Left lung (tissue), 10 donors: ENCODE measurements around the gene VSIR. TPM values are rescaled to one million over a fixed set of nuclear protein-coding genes. Genes with fewer than 3 reads are reported as not detected.
A peak's percentile ranks its signal among the peaks of the same experiment; 100 is the strongest.

Source experiments
- ATAC-seq: fragments of 200-7000 bp; cut with Tn5 transposase; one replicate; pipeline ENCODE4 v1.9.1; 2020; ENCODE audit warnings: moderate library complexity
- DNase-seq, 4 donors: peaks; one replicate each; pipeline ENCODE4 v3.0.0-alpha.2; 2013 to 2020
- H3K27ac ChIP-seq, 2 donors: fragments of 200-600 bp; sonication (generic) in 1 of 2; one replicate each; pipeline versions ENCODE4 v1.5.0 to v1.8.0; 2020 to 2021
- H3K27me3 ChIP-seq, 2 donors: fragments of 200-600 bp; sonication (generic) in 1 of 2; one replicate each; pipeline versions ENCODE4 v1.5.0 to v1.8.0; 2020 to 2021
- H3K36me3 ChIP-seq, 2 donors: fragments of 200-600 bp; sonication (generic) in 1 of 2; one replicate each; pipeline versions ENCODE4 v1.5.0 to v1.8.0; 2020 to 2021
- H3K4me1 ChIP-seq, 2 donors: fragments of 200-600 bp; one replicate each; pipeline ENCODE4 v1.8.0; 2021
- H3K4me3 ChIP-seq, 2 donors: fragments of 200-600 bp; sonication (generic) in 1 of 2; one replicate each; pipeline versions ENCODE4 v1.5.0 to v1.8.0; 2020 to 2021; ENCODE audit warnings: mild to moderate bottlenecking in 1 of 2
- H3K9me3 ChIP-seq, 2 donors: fragments of 200-600 bp; sonication (generic) in 1 of 2; one replicate each; pipeline versions ENCODE4 v1.5.0 to v1.8.0; 2020 to 2021
- intact Hi-C, 2 donors: fragments of 100-400 bp; cut with DNase I; formaldehyde crosslinking; loops; one replicate each; pipeline versions ENCODE4 v1.11.2 to v1.14.2; 2022
- polyA plus RNA-seq, 6 donors: library from polyadenylated mRNA; unstranded; fragments of 120-200 nt; gene quantifications; one replicate each; pipeline ENCODE4 v1.2.1, GENCODE V29; 2013; ENCODE audit not compliant: insufficient read length in 6 of 6
- total RNA-seq, 2 donors: library from RNA; stranded (reverse); fragmentation: NEBNext Ultra II Directional; extraction: Animal tissue kit (Norgen Biotek cat#: 25700); gene quantifications; one replicate each; pipeline ENCODE4 v1.2.1, GENCODE V29; 2021
- TF ChIP-seq, protein P1 (sequence below), 2 donors: fragments of 200-600 bp; sonication (generic) in 1 of 2; IDR thresholded peaks; one replicate each; pipeline versions ENCODE4 v1.5.0 to v1.8.0; 2021; ENCODE audit warnings: antibody characterized with exemption in 2 of 2
- donor health status: DM: no; HTN: yes; CAD: no.
- donor health status: DM: no; HTN: no; CAD: no.

VSIR gene
- total and polyA plus RNA-seq, 8 donors = 29.9 to 133 (median 37.2) TPM

GRCh38 chr10:71744897-71745663 is 28.2 kb downstream of the VSIR start:
- Histone ChIP-seq H3K36me3 (peaks cover 0 to 6% of the 10 kb centered on the region in 2 donors), H3K27ac (peak overlapping the region in 1 of 2 donors; percentile 94), H3K27me3 (no peaks in the 10 kb centered on the region), H3K9me3 (peaks cover 0 to 8% of the 10 kb centered on the region in 2 donors), H3K4me1 (peaks cover 39 to 95% of the 10 kb centered on the region in 2 donors), H3K4me3 (no peak overlapping the region)
- DNase-seq (no peak), ATAC-seq (no peak)
- TF ChIP-seq, protein P1, sequence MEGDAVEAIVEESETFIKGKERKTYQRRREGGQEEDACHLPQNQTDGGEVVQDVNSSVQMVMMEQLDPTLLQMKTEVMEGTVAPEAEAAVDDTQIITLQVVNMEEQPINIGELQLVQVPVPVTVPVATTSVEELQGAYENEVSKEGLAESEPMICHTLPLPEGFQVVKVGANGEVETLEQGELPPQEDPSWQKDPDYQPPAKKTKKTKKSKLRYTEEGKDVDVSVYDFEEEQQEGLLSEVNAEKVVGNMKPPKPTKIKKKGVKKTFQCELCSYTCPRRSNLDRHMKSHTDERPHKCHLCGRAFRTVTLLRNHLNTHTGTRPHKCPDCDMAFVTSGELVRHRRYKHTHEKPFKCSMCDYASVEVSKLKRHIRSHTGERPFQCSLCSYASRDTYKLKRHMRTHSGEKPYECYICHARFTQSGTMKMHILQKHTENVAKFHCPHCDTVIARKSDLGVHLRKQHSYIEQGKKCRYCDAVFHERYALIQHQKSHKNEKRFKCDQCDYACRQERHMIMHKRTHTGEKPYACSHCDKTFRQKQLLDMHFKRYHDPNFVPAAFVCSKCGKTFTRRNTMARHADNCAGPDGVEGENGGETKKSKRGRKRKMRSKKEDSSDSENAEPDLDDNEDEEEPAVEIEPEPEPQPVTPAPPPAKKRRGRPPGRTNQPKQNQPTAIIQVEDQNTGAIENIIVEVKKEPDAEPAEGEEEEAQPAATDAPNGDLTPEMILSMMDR (IDR thresholded peaks at IDR 0.05) = no peak
- intact Hi-C loops = no loop called here

DNA sequence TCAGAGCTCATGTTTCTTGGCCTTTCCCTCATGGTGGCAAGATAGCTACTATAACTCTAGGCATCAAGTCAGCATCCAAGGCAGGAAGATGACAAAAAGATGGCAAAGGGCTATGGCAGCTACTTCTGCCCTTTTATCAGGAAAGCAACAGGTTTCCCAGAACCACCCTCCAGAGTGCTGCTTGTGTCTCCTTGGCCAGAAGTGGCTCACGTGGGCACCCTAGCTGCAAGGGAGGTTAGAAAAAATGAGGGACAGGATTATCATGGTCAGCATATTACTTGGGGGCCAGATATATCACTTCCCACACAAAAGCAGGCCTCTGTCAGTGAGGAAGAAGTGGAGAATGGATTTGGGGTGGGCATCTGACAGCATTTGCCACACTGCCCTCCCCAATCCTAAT is 29.5 kb downstream of the VSIR start:
- ATAC-seq = no peak

GRCh38 chr10:71743089-71743838 is 30.1 kb downstream of the VSIR start:
- H3K36me3 ChIP-seq = no peaks in the 10 kb centered on the region
- H3K4me1 ChIP-seq = peaks cover 26 to 95% of the 10 kb centered on the region in 2 donors
- intact Hi-C loops = no loop called here
- H3K9me3 ChIP-seq = peaks cover 0 to 8% of the 10 kb centered on the region in 2 donors
- peak overlapping the region in 1 of 2 donors; percentile 60 for H3K27ac ChIP-seq
- no peak for DNase-seq
- ATAC-seq = no peak
- no peak overlapping the region for H3K4me3 ChIP-seq
- TF ChIP-seq, protein P1 (IDR thresholded peaks at IDR 0.05) = no peak
- no peaks in the 10 kb centered on the region for H3K27me3 ChIP-seq

More for the DNA sequence above, 29.5 kb downstream of the VSIR start:
- Histone ChIP-seq H3K27me3 (no peaks in the 10 kb centered on the region), H3K27ac (peak overlapping the region in 1 of 2 donors; percentile 60), H3K9me3 (peaks cover 0 to 8% of the 10 kb centered on the region in 2 donors), H3K36me3 (no peaks in the 10 kb centered on the region), H3K4me3 (no peak overlapping the region), H3K4me1 (peaks cover 32 to 95% of the 10 kb centered on the region in 2 donors)
- intact Hi-C loops = no loop called here
- TF ChIP-seq, protein P1 (IDR thresholded peaks at IDR 0.05) = no peak
- DNase-seq = no peak

- TF ChIP-seq, protein P1 (IDR thresholded peaks at IDR 0.05) = no peak
- no peak overlapping the region for H3K4me3 ChIP-seq
- H3K36me3 ChIP-seq = no peaks in the 10 kb centered on the region
- peak overlapping the region in 1 of 2 donors; percentile 60 for H3K27ac ChIP-seq
- H3K9me3 ChIP-seq = peaks cover 0 to 8% of the 10 kb centered on the region in 2 donors
- peaks cover 23 to 95% of the 10 kb centered on the region in 2 donors for H3K4me1 ChIP-seq
- DNase-seq (no peak), ATAC-seq (no peak)
- intact Hi-C loops = no loop called here
- H3K27me3 ChIP-seq = no peaks in the 10 kb centered on the region
Observed at GRCh38 chr10:71742301-71743088, 30.8 kb downstream of the VSIR start.
